ENCODE results near the gene ATP13A1.

The ATP13A1 gene

DNA sequence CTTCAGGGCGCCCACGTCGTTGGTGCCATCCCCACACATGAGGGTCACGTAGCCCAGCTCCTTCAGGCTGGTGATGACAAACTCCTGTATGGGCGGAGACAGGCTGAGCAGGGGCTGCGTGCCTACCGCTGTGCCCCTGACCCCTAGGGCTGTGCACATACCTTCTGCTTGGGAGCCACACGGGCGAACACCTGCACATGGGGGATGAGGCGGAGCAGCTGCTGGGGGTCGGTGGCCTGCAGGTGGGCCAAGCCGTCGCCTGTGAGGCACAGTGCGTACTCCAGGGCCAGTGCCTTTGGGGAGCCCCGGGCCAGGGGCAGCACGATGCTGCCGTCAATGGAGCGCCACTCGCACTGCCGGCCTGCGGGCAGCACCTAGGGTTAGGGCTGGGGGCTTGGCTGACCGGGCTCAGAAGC lies 13.9 kb downstream of the ATP13A1 start:
- DNase-seq (ENCODE audit: low read depth), result no peak
- TF ChIP-seq CTCF (conservative IDR thresholded peaks at IDR 0.05; ENCODE audit: low read depth, low read length), result no peak
- no peak overlapping the region for H3K4me3 ChIP-seq (ENCODE audit: low read depth, low read length)

GRCh38 chr19:19649155-19649554 lies 14.3 kb downstream of the ATP13A1 start:
- no peak for TF ChIP-seq CTCF (conservative IDR thresholded peaks at IDR 0.05; ENCODE audit: low read depth, low read length)
- DNase-seq (ENCODE audit: low read depth), result no peak
- H3K4me3 ChIP-seq (ENCODE audit: low read depth, low read length), result no peak overlapping the region

DNA sequence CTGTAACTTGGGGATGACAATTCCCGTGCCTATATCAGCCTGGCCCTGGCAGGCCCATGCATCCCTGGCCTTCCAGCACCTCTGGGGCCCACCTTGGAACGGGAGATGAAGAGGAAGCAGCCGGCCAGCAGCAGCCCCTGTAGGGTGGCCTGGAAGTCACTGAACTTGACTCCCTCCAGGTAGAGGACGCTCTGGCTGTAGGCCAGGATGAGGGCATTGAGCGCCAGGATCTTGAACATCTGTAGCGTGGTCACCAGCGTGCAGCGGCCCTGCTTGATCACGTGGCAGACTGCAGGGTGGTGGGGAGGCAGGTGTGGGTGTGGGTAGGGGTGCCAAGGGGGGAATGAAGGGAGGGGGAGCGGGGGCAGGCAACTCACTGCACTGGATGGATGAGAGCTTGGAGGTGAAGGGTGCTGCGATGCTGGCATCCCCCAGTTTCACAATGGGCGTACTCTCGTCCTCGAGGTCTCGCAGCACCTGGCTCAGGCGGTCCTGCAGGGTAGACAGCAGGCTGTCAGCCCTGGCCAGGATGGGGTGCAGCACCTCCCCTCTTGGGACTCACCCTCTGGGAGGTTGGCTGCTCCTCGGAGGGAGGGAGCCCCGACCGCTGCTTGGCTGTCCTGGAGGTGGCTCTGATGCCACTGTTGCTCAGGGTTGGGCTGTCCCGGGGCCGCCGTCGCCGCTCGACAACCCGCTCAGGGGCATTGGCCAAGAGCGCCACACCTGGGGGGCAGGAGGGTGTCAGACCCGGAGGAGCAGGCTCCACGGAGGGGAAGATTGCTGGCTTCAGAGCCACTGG lies 16.2 kb downstream of the ATP13A1 start:
- no peak overlapping the region for H3K4me3 ChIP-seq (ENCODE audit: low read depth, low read length)
- DNase-seq (ENCODE audit: low read depth), result no peak
- no peak for TF ChIP-seq CTCF (conservative IDR thresholded peaks at IDR 0.05; ENCODE audit: low read depth, low read length)

- H3K4me3 ChIP-seq (ENCODE audit: low read depth, low read length), result no peak overlapping the region
- no peak for DNase-seq (ENCODE audit: low read depth)
- no peak for TF ChIP-seq CTCF (conservative IDR thresholded peaks at IDR 0.05; ENCODE audit: low read depth, low read length)
Measured at GRCh38 chr19:19645233-19645870, 18.1 kb downstream of the ATP13A1 start.

GRCh38 chr19:19644054-19644388 lies 19.5 kb downstream of the ATP13A1 start:
- no peak overlapping the region for H3K4me3 ChIP-seq (ENCODE audit: low read depth, low read length)
- no peak for DNase-seq (ENCODE audit: low read depth)
- no peak for TF ChIP-seq CTCF (conservative IDR thresholded peaks at IDR 0.05; ENCODE audit: low read depth, low read length)

DNA sequence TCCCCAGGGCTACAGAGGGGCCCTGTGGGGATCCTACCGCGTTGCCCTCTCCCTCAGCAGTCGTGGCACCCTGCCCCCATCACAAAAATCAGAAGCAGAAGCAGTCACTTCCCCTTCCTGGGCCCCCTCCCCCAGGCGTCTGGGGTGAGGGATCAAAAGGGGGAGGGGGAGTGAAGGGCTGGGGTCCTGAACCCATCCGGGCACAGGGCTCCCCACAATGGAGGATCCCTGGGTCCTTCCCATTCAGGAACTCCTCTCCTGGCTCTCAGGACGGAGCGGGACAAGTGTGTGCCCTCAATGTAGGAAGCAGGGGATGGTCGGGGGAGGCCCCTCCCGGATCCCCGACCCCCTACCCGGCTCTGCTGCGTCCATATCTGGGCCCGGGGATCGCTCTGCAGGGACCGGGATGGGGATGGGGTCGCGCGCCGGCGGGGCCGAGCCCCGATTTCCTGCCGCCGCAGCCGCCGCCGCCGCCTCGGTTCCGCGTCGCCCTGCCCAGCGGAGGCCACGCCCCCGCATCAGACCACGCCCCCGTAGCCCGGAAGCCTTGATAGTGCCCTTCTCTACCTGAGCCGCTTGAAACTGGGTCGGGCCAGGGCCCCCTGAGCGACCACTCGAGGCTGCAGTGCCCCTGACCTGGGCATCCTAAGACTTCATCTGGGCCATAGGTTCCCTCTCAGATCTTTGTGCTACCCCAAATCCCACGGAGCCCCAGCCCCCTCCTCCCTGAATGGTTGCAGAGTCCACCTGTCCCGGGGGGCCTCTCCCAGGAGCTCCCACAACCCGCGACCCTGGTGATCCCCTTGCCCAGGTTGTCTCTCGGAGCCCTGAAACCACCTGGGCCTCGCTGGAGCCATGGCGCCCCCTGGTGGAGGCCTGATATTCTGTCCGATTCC lies 20.1 kb downstream of the ATP13A1 start, which contains the start of gene GMIP:
TSS of gene GMIP (minus strand) at position 500 of the 896 bp plus-strand sequence. CDS start at position 372, 128 bp downstream.
- peak; percentile 89 for TF ChIP-seq CTCF (conservative IDR thresholded peaks at IDR 0.05; ENCODE audit: low read depth, low read length)
- peak within 1 kb of the TSS; percentile 85 for H3K4me3 ChIP-seq (ENCODE audit: low read depth, low read length)
- DNase-seq (ENCODE audit: low read depth), result peak; percentile 49

All from choroid plexus epithelial cell (primary cell).